ENCODE measurements around the gene TTL.
"Not testable (repeated sequence)": the region's sequence is repeated elsewhere in the genome, so short reads cannot be mapped to it uniquely, and the experiment has no call there.

DNA sequence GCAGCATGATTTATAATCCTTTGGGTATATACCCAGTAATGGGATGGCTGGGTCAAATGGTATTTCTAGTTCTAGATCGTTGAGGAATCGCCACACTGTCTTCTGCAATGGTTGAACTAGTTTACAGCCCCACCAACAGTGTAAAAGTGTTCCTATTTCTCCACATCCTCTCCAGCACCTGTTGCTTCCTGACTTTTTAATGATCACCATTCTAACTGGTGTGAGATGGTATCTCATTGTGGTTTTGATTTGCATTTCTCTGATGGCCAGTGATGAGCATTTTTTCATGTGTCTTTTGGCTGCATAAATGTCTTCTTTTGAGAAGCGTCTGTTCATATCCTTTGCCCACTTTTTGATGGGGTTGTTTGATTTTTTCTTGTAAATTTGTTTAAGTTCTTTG is 42.3 kb downstream of the TTL start:
- TF ChIP-seq, protein P1, sequence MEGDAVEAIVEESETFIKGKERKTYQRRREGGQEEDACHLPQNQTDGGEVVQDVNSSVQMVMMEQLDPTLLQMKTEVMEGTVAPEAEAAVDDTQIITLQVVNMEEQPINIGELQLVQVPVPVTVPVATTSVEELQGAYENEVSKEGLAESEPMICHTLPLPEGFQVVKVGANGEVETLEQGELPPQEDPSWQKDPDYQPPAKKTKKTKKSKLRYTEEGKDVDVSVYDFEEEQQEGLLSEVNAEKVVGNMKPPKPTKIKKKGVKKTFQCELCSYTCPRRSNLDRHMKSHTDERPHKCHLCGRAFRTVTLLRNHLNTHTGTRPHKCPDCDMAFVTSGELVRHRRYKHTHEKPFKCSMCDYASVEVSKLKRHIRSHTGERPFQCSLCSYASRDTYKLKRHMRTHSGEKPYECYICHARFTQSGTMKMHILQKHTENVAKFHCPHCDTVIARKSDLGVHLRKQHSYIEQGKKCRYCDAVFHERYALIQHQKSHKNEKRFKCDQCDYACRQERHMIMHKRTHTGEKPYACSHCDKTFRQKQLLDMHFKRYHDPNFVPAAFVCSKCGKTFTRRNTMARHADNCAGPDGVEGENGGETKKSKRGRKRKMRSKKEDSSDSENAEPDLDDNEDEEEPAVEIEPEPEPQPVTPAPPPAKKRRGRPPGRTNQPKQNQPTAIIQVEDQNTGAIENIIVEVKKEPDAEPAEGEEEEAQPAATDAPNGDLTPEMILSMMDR (IDR thresholded peaks at IDR 0.05): not testable (repeated sequence)
- TF ChIP-seq POLR2A (IDR thresholded peaks at IDR 0.05): not testable (repeated sequence)

Measured in uterus (tissue), 2 donors.